ENCODE data around the gene GUCY2D.

GUCY2D gene

GRCh38 chr17:8066841-8067775 is 64.7 kb downstream of the GUCY2D start:
- TF ChIP-seq CTCF (IDR thresholded peaks at IDR 0.05; ENCODE audit: insufficient read depth, low read length, poor library complexity, severe bottlenecking): no peak
- no peak for TF ChIP-seq EZH2phosphoT487 (conservative IDR thresholded peaks at IDR 0.05; ENCODE audit: low read length)
- H3K9me2 ChIP-seq (replicated peaks; ENCODE audit: insufficient read depth, low read length): no peaks in the 10 kb centered on the region
- no peaks in the 10 kb centered on the region for H3F3A ChIP-seq (ENCODE audit: insufficient read depth)
- H4K20me1 ChIP-seq (ENCODE audit: low read depth, low read length): no peaks in the 10 kb centered on the region
- no peaks in the 10 kb centered on the region for H3K27me3 ChIP-seq (ENCODE audit: low read length)
- H3K27ac ChIP-seq (ENCODE audit: low read depth, low read length): no peak overlapping the region
- no peaks in the 10 kb centered on the region for H3K36me3 ChIP-seq (ENCODE audit: low read length)
- H3K4me2 ChIP-seq (ENCODE audit: low read depth, low read length, poor library complexity, severe bottlenecking): no peak overlapping the region
- H3K9me3 ChIP-seq (ENCODE audit: insufficient read depth, low read length): no peaks in the 10 kb centered on the region
- H3K4me3 ChIP-seq (ENCODE audit: insufficient read depth, low read length, poor library complexity, severe bottlenecking): no peak overlapping the region
- H3K9ac ChIP-seq (ENCODE audit: low read length): no peak overlapping the region
- H2AFZ ChIP-seq (ENCODE audit: low read depth, low read length, severe bottlenecking): no peak overlapping the region
- no peaks in the 10 kb centered on the region for H3K79me2 ChIP-seq (ENCODE audit: insufficient read depth, low read length)

DNA sequence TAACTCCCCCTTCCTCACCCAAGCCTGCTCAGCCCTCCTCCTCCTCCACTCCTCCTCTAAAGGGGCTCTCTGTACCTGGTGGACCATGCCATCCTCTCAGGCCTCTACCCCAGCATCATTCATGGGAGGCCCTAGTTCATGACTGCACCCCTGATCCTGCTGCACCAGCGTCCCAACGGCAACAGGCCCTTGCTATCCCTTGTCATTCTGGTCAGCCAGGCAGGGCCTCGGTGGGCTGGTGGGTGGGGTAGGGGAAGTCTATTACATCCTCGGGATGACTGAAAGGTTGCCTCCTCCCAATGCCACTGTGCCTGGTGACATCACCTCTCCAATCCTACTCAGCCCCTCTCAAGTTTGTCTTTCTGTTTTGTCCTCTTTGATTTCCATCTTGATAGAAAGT is 65.4 kb downstream of the GUCY2D start:
- H3K9me3 ChIP-seq (ENCODE audit: insufficient read depth, low read length): no peaks in the 10 kb centered on the region
- no peaks in the 10 kb centered on the region for H3K36me3 ChIP-seq (ENCODE audit: low read length)
- no peak overlapping the region for H3K4me3 ChIP-seq (ENCODE audit: insufficient read depth, low read length, poor library complexity, severe bottlenecking)
- no peak overlapping the region for H3K9ac ChIP-seq (ENCODE audit: low read length)
- H3K27ac ChIP-seq (ENCODE audit: low read depth, low read length): no peak overlapping the region
- no peaks in the 10 kb centered on the region for H4K20me1 ChIP-seq (ENCODE audit: low read depth, low read length)
- no peaks in the 10 kb centered on the region for H3K27me3 ChIP-seq (ENCODE audit: low read length)
- no peaks in the 10 kb centered on the region for H3K9me2 ChIP-seq (replicated peaks; ENCODE audit: insufficient read depth, low read length)
- no peaks in the 10 kb centered on the region for H3F3A ChIP-seq (ENCODE audit: insufficient read depth)
- H2AFZ ChIP-seq (ENCODE audit: low read depth, low read length, severe bottlenecking): no peak overlapping the region
- no peaks in the 10 kb centered on the region for H3K79me2 ChIP-seq (ENCODE audit: insufficient read depth, low read length)
- H3K4me2 ChIP-seq (ENCODE audit: low read depth, low read length, poor library complexity, severe bottlenecking): no peak overlapping the region
- TF ChIP-seq CTCF (IDR thresholded peaks at IDR 0.05; ENCODE audit: insufficient read depth, low read length, poor library complexity, severe bottlenecking) (no peak), EZH2phosphoT487 (conservative IDR thresholded peaks at IDR 0.05; ENCODE audit: low read length) (no peak)

DNA sequence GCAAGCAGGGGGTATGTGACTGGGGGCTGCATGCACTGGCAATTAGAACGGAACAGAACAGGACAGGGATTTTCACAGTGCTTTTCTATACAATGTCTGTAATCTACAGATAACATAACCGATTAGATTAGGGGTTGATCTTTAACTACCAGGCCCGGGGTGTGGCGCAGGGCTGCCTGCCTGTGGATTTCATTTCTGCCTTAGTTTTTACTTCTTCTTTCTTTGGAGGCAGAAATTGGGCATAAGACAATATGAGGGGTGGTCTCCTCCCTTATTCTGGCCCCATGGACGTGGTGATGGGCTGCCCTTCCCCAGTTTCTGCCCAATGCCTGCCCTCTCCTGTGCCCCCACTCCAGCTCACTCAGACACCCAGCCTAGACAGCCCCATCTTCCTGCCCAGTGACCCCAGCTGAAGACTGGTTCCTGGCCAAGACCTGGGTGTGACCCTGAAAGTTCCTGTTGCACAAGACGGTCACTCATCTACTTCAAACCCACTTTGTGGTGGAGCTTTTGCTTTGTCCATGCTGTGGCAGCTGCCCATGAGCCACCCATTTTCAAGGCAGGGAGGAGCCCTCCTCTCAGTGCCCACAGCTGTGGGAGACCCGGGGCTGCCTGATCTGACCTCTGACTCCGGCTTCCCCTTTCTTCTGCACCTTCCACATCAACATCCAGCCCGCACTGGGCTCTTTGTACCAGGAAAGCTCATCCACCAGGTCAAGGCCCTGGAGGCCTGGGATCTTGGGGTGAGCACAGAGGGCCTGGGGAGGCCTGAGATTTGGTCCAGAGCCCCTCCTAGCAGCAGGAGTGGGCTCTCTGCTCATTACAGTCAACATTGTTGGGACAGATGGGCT is 66.5 kb downstream of the GUCY2D start:
- Histone ChIP-seq H3K36me3 (ENCODE audit: low read length) (no peaks in the 10 kb centered on the region), H3K27ac (ENCODE audit: low read depth, low read length) (no peak overlapping the region), H3K27me3 (ENCODE audit: low read length) (no peaks in the 10 kb centered on the region), H3K4me2 (ENCODE audit: low read depth, low read length, poor library complexity, severe bottlenecking) (no peak overlapping the region), H3K9me3 (ENCODE audit: insufficient read depth, low read length) (no peaks in the 10 kb centered on the region), H3K9ac (ENCODE audit: low read length) (no peak overlapping the region), H3F3A (ENCODE audit: insufficient read depth) (no peaks in the 10 kb centered on the region), H2AFZ (ENCODE audit: low read depth, low read length, severe bottlenecking) (no peak overlapping the region), H4K20me1 (ENCODE audit: low read depth, low read length) (no peaks in the 10 kb centered on the region), H3K9me2 (replicated peaks; ENCODE audit: insufficient read depth, low read length) (no peaks in the 10 kb centered on the region), H3K4me3 (ENCODE audit: insufficient read depth, low read length, poor library complexity, severe bottlenecking) (no peak overlapping the region), H3K79me2 (ENCODE audit: insufficient read depth, low read length) (no peaks in the 10 kb centered on the region)
- TF ChIP-seq EZH2phosphoT487 (conservative IDR thresholded peaks at IDR 0.05; ENCODE audit: low read length): no peak
- TF ChIP-seq CTCF (IDR thresholded peaks at IDR 0.05; ENCODE audit: insufficient read depth, low read length, poor library complexity, severe bottlenecking): no peak
